KMS-11 (cell line): ENCODE results near the gene INHA.

Experiments used
- H2AFZ ChIP-seq: fragments of 200-600 bp; sonication (generic); 2 replicates; pipeline ENCODE4 v1.6.1; 2016; ENCODE audit warnings: antibody characterized with exemption, mixed run types, low read depth
- H3K27ac ChIP-seq: fragments of 200-600 bp; sonication (generic); 2 replicates; pipeline ENCODE4 v1.6.1; 2016; ENCODE audit warnings: mild to moderate bottlenecking, mixed run types
- H3K27me3 ChIP-seq: fragments of 200-600 bp; sonication (generic); 2 replicates; pipeline ENCODE4 v1.6.1; 2017; ENCODE audit warnings: mild to moderate bottlenecking, low read depth, mixed run types, moderate library complexity; ENCODE audit not compliant: insufficient read depth
- H3K36me3 ChIP-seq: fragments of 200-600 bp; sonication (generic); 2 replicates; pipeline ENCODE4 v1.6.1; 2017; ENCODE audit warnings: mild to moderate bottlenecking, mixed run types; ENCODE audit not compliant: insufficient read depth
- H3K4me1 ChIP-seq: fragments of 200-600 bp; sonication (generic); 2 replicates; pipeline ENCODE4 v1.6.1; 2016; ENCODE audit warnings: mild to moderate bottlenecking, low read depth, mixed run types; ENCODE audit not compliant: poor library complexity, severe bottlenecking
- H3K4me2 ChIP-seq: fragments of 200-600 bp; sonication (generic); 2 replicates; pipeline ENCODE4 v1.7.0; 2016; ENCODE audit warnings: mild to moderate bottlenecking, mixed run types
- H3K4me3 ChIP-seq: fragments of 200-600 bp; sonication (generic); IDR thresholded peaks from 2 replicates; pipeline ENCODE4 v1.6.1; 2017; ENCODE audit warnings: low read depth, low read length, mixed read lengths; ENCODE audit not compliant: insufficient read depth
- H3K79me2 ChIP-seq: fragments of 200-600 bp; sonication (generic); 2 replicates; pipeline ENCODE4 v1.6.1; 2016; ENCODE audit warnings: low read depth, mixed run types; ENCODE audit not compliant: insufficient read depth
- H3K9ac ChIP-seq: fragments of 200-600 bp; sonication (generic); 2 replicates; pipeline ENCODE4 v1.6.1; 2016; ENCODE audit warnings: mild to moderate bottlenecking, mixed run types
- H4K20me1 ChIP-seq: fragments of 200-600 bp; sonication (generic); 2 replicates; pipeline ENCODE4 v1.6.1; 2016; ENCODE audit warnings: mild to moderate bottlenecking, mixed run types; ENCODE audit not compliant: insufficient read depth
- CTCF ChIP-seq: fragments of 200-600 bp; sonication (generic); conservative IDR thresholded peaks from 2 replicates; pipeline ENCODE4 v1.6.1; 2017; ENCODE audit warnings: low read depth, mild to moderate bottlenecking, antibody characterized with exemption, low read length, moderate library complexity, mixed read lengths

The INHA gene

DNA sequence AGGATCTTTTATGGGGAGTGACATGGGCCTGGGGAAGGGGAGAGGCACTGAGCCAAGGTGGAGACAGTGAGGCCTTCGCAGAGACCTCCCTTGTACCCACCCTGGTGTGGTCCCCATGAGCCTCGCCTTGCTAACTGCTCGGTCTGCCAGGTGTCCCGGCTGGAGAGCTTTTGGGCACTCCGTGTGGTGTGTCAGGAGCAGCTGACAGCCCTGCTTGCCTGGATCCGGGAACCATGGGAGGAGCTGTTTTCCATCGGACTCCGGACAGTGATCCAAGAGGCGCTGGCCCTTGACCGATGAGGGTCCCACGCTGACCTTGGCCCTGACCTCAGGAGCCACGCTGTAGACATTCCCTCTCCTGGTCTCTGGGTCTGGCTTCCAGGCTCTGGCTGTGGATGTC is 43.8 kb downstream of the INHA start:
- H3K4me2 ChIP-seq, result no peak overlapping the region
- no peak overlapping the region for H3K9ac ChIP-seq

GRCh38 chr2:219616550-219616949 is 44.4 kb downstream of the INHA start:
- Histone ChIP-seq H3K79me2 (no peaks in the 10 kb centered on the region), H2AFZ (no peak overlapping the region), H3K9ac (no peak overlapping the region), H3K27ac (no peak overlapping the region), H3K4me3 (no peak overlapping the region), H3K36me3 (no peaks in the 10 kb centered on the region), H4K20me1 (no peaks in the 10 kb centered on the region), H3K4me1 (no peaks in the 10 kb centered on the region), H3K27me3 (no peaks in the 10 kb centered on the region), H3K4me2 (no peak overlapping the region)
- no peak for TF ChIP-seq CTCF

More for the DNA sequence above, 43.8 kb downstream of the INHA start:
- H3K36me3 ChIP-seq, result no peaks in the 10 kb centered on the region
- H3K27me3 ChIP-seq, result no peaks in the 10 kb centered on the region
- TF ChIP-seq CTCF, result no peak
- no peak overlapping the region for H3K4me3 ChIP-seq
- H4K20me1 ChIP-seq, result no peaks in the 10 kb centered on the region
- H3K4me1 ChIP-seq, result no peaks in the 10 kb centered on the region
- H3K79me2 ChIP-seq, result no peaks in the 10 kb centered on the region
- H3K27ac ChIP-seq, result no peak overlapping the region
- no peak overlapping the region for H2AFZ ChIP-seq

DNA sequence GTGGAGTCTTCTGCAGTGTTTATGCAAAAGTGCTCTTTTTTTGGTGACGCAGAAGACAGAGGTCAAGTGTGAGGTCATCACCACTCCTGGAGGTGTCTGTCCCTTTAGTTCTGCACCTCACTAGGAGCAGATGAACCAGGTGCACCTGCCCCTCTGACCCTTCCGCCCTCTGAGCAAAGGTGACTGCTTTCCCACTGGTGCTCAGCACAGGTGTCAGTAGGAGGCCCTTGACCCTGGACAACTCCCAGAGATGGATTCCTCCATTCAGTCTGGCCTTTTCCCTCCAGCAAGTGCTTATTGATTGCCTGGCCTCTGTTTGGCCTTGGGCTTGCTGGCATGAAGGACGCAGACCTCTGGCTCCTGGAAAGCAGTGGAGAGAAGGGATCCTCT is 46.6 kb downstream of the INHA start:
- Histone ChIP-seq H2AFZ (no peak overlapping the region), H4K20me1 (no peaks in the 10 kb centered on the region), H3K4me1 (no peaks in the 10 kb centered on the region), H3K27me3 (no peaks in the 10 kb centered on the region), H3K36me3 (no peaks in the 10 kb centered on the region), H3K79me2 (no peaks in the 10 kb centered on the region), H3K27ac (no peak overlapping the region), H3K9ac (no peak overlapping the region), H3K4me2 (no peak overlapping the region), H3K4me3 (no peak overlapping the region)
- no peak for TF ChIP-seq CTCF

DNA sequence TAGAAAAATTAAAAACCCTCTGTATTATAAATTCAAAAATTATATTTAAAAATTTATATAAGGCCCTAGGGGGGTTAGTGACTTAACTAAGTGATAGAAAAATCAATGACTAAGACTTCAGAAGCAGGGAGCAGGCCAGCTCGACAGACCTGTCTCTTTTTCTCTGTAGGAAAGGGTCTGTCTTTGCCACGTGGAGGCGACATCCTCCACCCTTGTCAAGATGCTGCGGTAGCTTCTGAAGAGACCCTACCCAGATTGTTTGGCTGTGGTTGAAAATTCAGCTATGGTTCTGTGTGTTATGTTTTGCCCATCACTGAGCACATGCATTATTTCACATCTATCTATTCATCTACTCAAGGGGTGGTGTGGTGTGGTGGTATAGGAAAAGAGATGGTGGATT is 47.1 kb downstream of the INHA start:
- Histone ChIP-seq H3K4me3 (no peak overlapping the region), H2AFZ (no peak overlapping the region), H3K27ac (no peak overlapping the region), H3K79me2 (no peaks in the 10 kb centered on the region), H3K4me2 (no peak overlapping the region), H3K36me3 (no peaks in the 10 kb centered on the region), H3K4me1 (no peaks in the 10 kb centered on the region), H3K9ac (no peak overlapping the region), H4K20me1 (no peaks in the 10 kb centered on the region), H3K27me3 (no peaks in the 10 kb centered on the region)
- TF ChIP-seq CTCF, result no peak

GRCh38 chr2:219620546-219620945 is 48.4 kb downstream of the INHA start:
- Histone ChIP-seq H3K36me3 (no peaks in the 10 kb centered on the region), H3K4me3 (no peak overlapping the region)
- TF ChIP-seq CTCF, result no peak

More at GRCh38 chr2:219620546-219620945, 48.4 kb downstream of the INHA start:
- no peaks in the 10 kb centered on the region for H3K27me3 ChIP-seq
- H3K4me1 ChIP-seq, result no peaks in the 10 kb centered on the region
- no peak overlapping the region for H3K9ac ChIP-seq
- no peak overlapping the region for H3K4me2 ChIP-seq
- H3K27ac ChIP-seq, result no peak overlapping the region
- H4K20me1 ChIP-seq, result no peaks in the 10 kb centered on the region
- no peak overlapping the region for H2AFZ ChIP-seq
- no peaks in the 10 kb centered on the region for H3K79me2 ChIP-seq
